ENCODE measurements around the gene GSTA2.

GRCh38 chr6:52728394-52728793 is 34.9 kb downstream of the GSTA2 start:
- TF ChIP-seq POLR2A (IDR thresholded peaks at IDR 0.05) (no peak), CTCF (IDR thresholded peaks at IDR 0.05) (no peak)

All from breast epithelium (tissue), 3 donors.